Smooth muscle cell of the brain vasculature (primary cell): ENCODE results near the gene INPP4B.
A peak's percentile ranks its signal among the peaks of the same experiment; 100 is the strongest.

Experiments
- DNase-seq: peaks from one replicate; pipeline ENCODE4 v3.0.0-alpha.2; 2012; ENCODE audit warnings: low read depth, low spot score

INPP4B gene

GRCh38 chr4:142150483-142150882 lies 695.6 kb downstream of the INPP4B start:
- no peak for DNase-seq

GRCh38 chr4:142144813-142145212 lies 701.3 kb downstream of the INPP4B start:
- DNase-seq = no peak

GRCh38 chr4:142142366-142143054 lies 703.6 kb downstream of the INPP4B start:
- no peak for DNase-seq

GRCh38 chr4:142141224-142141623 lies 704.9 kb downstream of the INPP4B start:
- DNase-seq = no peak

GRCh38 chr4:142130666-142131065 lies 715.4 kb downstream of the INPP4B start:
- no peak for DNase-seq

GRCh38 chr4:142129931-142130330 lies 716.2 kb downstream of the INPP4B start:
- DNase-seq = no peak

GRCh38 chr4:142129473-142129872 lies 716.6 kb downstream of the INPP4B start:
- no peak for DNase-seq

GRCh38 chr4:142128529-142128928 lies 717.6 kb downstream of the INPP4B start:
- no peak for DNase-seq

GRCh38 chr4:142126890-142127497 lies 719.1 kb downstream of the INPP4B start:
- peak; percentile 67 for DNase-seq

GRCh38 chr4:142124874-142125273 lies 721.2 kb downstream of the INPP4B start:
- DNase-seq = no peak

- no peak for DNase-seq
Measured at GRCh38 chr4:142121448-142122350, 724.4 kb downstream of the INPP4B start.

GRCh38 chr4:142120921-142121320 lies 725.2 kb downstream of the INPP4B start:
- no peak for DNase-seq

- DNase-seq = no peak
Measured at GRCh38 chr4:142112451-142112850, 733.6 kb downstream of the INPP4B start.

GRCh38 chr4:142110136-142110535 lies 736.0 kb downstream of the INPP4B start:
- DNase-seq = no peak

GRCh38 chr4:142104041-142104440 lies 742.1 kb downstream of the INPP4B start:
- no peak for DNase-seq

- no peak for DNase-seq
Measured at GRCh38 chr4:142101401-142101800, 744.7 kb downstream of the INPP4B start.

- DNase-seq = no peak
Measured at GRCh38 chr4:142100941-142101340, 745.2 kb downstream of the INPP4B start.

- DNase-seq = no peak
Measured at GRCh38 chr4:142098900-142099545, 747.1 kb downstream of the INPP4B start.

- no peak for DNase-seq
Measured at GRCh38 chr4:142098380-142098779, 747.7 kb downstream of the INPP4B start.

GRCh38 chr4:142097015-142097414 lies 749.1 kb downstream of the INPP4B start:
- DNase-seq = no peak

- peak; percentile 13 for DNase-seq
Measured at GRCh38 chr4:142095886-142096605, 750.1 kb downstream of the INPP4B start.
